HPDE6-E6E7 (cell line): Measurements from ENCODE around the gene TMEM63B.
"Not testable (repeated sequence)": the region's sequence is repeated elsewhere in the genome, so short reads cannot be mapped to it uniquely, and the experiment has no call there.

Experiments
- DNase-seq: peaks from one replicate; pipeline ENCODE4 v3.0.0; 2011; ENCODE audit warnings: missing footprints; ENCODE audit errors: extremely low spot score

The TMEM63B gene

GRCh38 chr6:44171899-44172546 is 44.7 kb downstream of the TMEM63B start:
- no peak for DNase-seq

- peak; percentile 77 for DNase-seq
These were observed 45.6 kb downstream of the TMEM63B start for GRCh38 chr6:44172731-44173500.

- DNase-seq, result no peak
These were observed 48.9 kb downstream of the TMEM63B start for GRCh38 chr6:44176130-44176761.

- no peak for DNase-seq
These were observed 49.6 kb downstream of the TMEM63B start for GRCh38 chr6:44176762-44177509.

GRCh38 chr6:44177691-44178423 is 50.5 kb downstream of the TMEM63B start:
- DNase-seq, result no peak

GRCh38 chr6:44178424-44179071 is 51.2 kb downstream of the TMEM63B start:
- no peak for DNase-seq

GRCh38 chr6:44179072-44179536 is 51.8 kb downstream of the TMEM63B start:
- no peak for DNase-seq

GRCh38 chr6:44179648-44180047 is 52.3 kb downstream of the TMEM63B start:
- no peak for DNase-seq

GRCh38 chr6:44180406-44180805 is 53.1 kb downstream of the TMEM63B start:
- DNase-seq, result no peak

GRCh38 chr6:44180886-44181285 is 53.5 kb downstream of the TMEM63B start:
- no peak for DNase-seq

- not testable (repeated sequence) for DNase-seq
These were observed 54.4 kb downstream of the TMEM63B start for GRCh38 chr6:44181784-44182183.

GRCh38 chr6:44182911-44183390 is 55.6 kb downstream of the TMEM63B start:
- DNase-seq, result no peak

GRCh38 chr6:44183783-44184182 is 56.4 kb downstream of the TMEM63B start:
- no peak for DNase-seq

- not testable (repeated sequence) for DNase-seq
These were observed 58.0 kb downstream of the TMEM63B start for GRCh38 chr6:44185356-44185755.

GRCh38 chr6:44185953-44186634 is 58.7 kb downstream of the TMEM63B start:
- DNase-seq, result no peak

GRCh38 chr6:44186635-44187025 is 59.3 kb downstream of the TMEM63B start:
- DNase-seq, result no peak

- DNase-seq, result no peak
These were observed 61.5 kb downstream of the TMEM63B start for GRCh38 chr6:44188819-44189218.

- DNase-seq, result no peak
These were observed 61.9 kb downstream of the TMEM63B start for GRCh38 chr6:44189257-44189656.

GRCh38 chr6:44190715-44191114 is 63.4 kb downstream of the TMEM63B start:
- DNase-seq, result no peak

GRCh38 chr6:44192428-44193041 is 65.2 kb downstream of the TMEM63B start:
- no peak for DNase-seq
